NCI-H774 (cell line): ENCODE results near the gene RBMX.
A peak's percentile ranks its signal among the peaks of the same experiment; 100 is the strongest.
"Not testable (repeated sequence)": the region's sequence is repeated elsewhere in the genome, so short reads cannot be mapped to it uniquely, and the experiment has no call there.

Source experiments
- DNase-seq: peaks from one replicate; lab custom pipeline; 2025; lab: John Stamatoyannopoulos, UW

Gene RBMX

DNA sequence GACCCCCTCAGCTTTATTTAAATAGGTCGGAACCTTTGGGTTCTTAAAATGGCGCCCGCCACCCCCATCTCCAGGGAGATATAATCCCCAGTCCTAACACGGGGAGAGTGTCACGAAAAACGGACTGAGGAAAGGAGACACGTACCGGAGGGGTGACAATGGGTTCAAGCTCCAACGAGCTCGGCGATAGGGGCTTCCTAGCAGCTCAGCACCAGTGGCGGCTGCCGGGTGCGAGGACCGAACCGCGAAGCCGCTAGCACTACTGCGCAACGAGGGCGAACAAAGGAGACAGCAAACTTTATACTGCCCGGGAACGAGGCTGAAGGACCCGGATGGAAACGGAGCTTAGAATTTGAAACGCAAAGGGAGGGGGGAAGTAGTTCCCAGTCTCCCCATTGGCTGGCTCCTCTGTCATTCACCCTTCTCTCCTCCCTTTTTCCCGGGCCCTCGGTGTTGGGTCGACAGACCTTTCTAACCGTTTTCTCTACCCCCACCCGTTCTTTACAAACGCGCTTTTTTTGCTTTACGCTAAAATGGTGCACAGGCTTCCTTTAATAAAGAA lies at the start of gene RBMX:
TSS of gene RBMX (minus strand) at position 274 of the 562 bp plus-strand sequence. CDS start 1,298 bp downstream, outside the sequence.
- DNase-seq: peak; percentile 94

- DNase-seq: not testable (repeated sequence)
Measured at GRCh38 chrX:136921438-136921837, 40.9 kb upstream of the RBMX start.

GRCh38 chrX:136920001-136920400 lies 39.5 kb upstream of the RBMX start:
- DNase-seq: no peak

DNA sequence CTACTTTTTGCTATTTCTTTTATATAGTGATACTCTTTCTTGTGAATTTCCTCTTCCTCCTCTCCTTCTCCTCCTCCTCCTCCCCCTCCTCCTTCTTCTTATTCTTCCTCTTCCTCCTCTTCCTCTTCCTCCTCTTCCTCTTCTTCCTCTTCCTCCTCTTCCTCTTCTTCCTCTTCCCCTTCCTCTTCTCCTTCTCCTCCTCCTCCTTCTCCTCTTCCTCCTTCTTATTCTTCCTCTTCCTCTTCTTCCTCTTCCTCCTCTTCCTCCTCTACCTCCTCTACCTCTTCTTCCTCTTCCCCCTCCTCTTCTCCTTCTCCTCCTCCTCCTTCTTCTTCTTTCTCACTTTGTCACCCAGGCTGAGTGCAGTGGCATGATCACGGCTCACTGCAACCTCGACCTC lies 36.3 kb upstream of the RBMX start:
- no peak for DNase-seq

GRCh38 chrX:136911661-136912060 lies 31.1 kb upstream of the RBMX start:
- not testable (repeated sequence) for DNase-seq

GRCh38 chrX:136911253-136911652 lies 30.7 kb upstream of the RBMX start:
- no peak for DNase-seq

GRCh38 chrX:136910565-136911035 lies 30.1 kb upstream of the RBMX start:
- no peak for DNase-seq

- DNase-seq: peak; percentile 82
Measured at GRCh38 chrX:136909706-136910564, 29.4 kb upstream of the RBMX start.

DNA sequence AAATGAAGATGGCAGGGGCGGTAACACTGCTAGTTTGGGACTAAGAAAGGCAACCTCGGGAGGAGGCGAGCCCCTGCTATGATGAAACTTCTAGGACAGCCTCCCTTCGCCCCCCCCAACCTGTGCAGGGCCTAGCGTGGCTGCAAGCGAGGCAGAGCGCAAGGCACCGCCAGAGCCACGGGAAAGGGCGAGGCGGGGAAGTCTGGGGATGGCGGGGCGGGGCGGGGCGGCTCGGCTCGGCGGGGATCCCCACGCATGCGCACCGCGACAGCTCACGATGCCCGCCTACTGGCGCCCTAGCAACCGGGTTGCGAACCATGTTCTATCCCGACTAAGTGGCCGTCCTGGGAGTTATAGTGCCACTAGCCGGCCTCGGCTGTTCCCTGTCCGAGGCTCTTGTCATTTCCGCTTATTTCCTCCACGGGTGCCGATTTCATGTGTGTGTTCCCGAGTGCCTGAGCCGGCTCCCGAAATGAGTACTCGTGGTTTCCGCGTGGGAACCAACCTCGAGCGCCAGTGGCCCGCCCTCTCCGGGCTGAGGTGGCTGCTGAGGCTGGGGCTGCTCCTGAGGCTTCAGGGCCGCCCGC lies 28.7 kb upstream of the RBMX start:
- peak; percentile 82 for DNase-seq

GRCh38 chrX:136907621-136908020 lies 27.1 kb upstream of the RBMX start:
- no peak for DNase-seq

GRCh38 chrX:136906921-136907510 lies 26.5 kb upstream of the RBMX start:
- DNase-seq: no peak

DNA sequence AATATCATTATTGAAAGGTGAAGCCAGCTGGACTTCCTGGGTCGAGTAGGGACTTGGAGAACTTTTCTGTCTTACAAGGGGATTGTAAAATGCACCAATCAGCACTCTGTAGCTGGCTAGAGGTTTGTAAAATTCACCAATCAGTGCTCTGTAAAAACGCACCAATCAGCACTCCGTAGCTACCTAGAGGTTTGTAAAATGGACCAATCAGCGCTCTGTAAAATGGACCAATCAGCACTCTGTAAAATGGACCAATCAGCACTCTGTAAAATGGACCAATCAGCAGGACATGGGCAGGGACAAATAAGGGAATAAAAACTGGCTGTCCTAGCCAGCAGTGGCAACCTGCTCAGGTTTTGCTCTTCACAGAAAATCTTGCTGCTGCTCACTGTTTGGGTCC lies 23.5 kb upstream of the RBMX start:
- DNase-seq: not testable (repeated sequence)

DNA sequence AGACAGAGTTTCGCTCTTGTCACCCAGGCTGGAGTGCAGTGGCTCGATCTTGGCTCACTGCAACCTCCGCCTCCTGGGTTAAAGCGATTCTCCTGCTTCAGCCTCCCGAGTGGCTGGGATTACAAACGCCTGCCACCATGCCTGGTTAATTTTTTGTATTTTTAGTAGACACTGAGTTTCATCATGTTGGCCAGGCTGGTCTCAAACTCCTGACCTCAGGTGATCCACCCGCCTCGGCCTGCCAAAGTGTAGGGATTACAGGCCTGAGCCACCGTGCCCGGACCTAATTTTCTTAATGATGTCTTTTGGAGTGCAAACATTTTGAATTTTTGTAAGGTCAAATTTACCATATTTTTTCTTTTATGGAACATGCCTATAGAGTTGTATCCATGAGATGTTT lies 19.5 kb upstream of the RBMX start:
- DNase-seq: not testable (repeated sequence)

DNA sequence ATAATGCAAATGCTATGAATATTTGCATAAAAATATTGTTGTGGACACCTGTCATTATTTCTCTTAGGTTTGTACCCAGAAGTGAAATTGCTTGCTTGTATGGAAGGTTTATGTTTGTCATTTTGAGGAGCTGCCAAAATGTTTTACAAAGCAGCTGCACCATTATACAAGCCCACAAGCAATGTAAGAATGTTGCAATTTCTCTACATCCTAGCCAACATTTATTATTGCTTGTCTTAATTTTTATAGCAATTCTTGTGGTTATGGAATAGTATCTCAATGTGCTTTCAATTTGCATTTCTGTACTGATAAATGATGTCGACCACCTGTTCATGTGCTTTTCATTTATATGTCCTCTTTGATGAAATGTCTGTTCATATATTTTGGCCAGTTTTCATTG lies 18.7 kb upstream of the RBMX start:
- no peak for DNase-seq

GRCh38 chrX:136898752-136899151 lies 18.2 kb upstream of the RBMX start:
- DNase-seq: peak; percentile 5

DNA sequence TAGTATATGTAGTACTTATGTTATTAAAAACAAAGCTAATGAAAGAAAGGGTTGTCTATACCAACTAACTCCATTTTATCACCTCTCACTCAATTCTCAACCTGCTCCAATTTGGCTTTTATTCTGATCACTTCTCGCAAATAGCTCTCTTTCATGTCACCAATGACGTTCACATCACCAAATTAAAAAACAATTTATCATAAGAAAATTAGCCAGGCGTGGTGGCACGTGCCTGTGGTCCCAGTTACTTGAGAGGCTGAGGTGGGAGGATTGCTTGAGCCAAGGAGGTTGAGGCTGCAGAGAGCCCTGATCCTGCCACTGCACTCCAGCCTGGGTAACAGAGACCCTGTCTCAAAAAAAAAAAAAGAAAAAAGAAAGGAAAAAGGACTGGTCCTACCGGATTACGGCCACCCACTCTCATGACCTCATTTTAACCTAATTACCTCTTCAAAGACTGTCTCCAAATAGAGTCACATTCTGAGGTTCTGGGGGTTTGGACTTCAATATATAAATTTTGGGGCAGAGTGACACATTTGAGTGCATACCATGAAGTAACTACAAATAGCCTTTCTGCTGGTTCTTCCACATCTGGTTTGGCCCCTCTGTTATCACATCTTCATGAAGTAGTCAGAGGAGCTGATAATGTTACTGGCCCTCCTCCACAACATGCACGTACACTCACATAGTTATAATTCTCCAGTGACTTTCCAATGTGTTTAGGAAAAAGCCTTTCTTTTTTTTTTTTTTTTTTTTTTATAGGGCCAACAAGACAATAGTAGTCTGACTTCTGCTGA lies 15.8 kb upstream of the RBMX start:
- no peak for DNase-seq

DNA sequence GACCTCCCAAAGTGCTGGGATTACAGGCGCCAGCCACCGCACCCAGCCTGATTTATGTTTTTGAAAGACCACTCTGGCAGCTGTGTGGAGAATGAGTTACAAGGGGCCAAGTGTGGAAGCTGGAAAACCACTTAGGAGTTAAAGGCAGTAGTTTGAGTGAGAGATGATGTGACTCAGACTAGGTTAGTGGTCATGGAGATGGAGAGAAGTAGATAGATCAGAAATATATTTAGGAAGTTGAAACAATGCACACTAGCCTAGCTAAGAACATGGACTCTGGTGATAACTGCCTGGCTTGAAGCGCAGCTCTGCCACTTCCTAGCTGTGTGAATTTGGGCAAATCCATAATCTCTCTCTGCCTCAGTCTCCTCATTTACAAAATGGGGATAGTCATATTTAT lies 11.9 kb upstream of the RBMX start:
- DNase-seq: no peak

DNA sequence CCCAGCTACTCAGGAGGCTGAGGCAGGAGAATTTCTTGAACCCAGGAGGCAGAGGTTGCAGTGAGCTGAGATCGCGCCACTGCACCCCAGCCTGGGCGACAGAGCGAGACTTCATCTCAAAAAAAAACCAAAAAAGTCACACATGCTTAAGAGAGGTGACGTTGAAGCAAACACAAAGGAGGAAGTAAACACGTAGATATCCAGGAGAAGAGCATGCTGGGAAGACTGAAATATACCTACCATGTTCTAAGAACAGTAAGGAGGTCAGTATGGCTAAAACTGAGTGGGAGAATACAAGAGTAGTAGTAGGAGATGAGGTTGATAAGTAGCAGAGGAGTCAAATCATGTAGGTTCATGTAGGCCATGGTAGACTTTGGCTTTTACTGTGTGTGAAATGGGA lies 10.1 kb upstream of the RBMX start:
- not testable (repeated sequence) for DNase-seq

DNA sequence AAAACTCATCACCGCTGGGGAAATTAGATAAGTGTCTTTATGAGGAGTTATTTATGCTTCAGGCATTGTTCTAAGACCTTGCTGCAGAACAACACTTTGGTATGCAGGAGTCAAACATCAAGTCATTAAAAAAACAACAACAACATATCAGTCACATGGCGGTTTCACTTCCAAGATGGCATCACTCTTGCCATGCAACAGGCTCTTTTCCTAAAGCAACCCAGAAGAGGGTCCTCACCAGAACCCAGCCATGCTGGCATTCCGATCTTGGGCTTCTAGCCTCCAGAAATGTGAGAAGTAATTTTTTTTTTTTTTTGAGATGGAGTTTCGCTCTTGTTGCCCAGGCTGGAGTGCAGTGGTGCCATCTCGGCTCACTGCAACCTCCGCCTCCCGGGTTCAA lies 8.7 kb upstream of the RBMX start:
- DNase-seq: no peak

DNA sequence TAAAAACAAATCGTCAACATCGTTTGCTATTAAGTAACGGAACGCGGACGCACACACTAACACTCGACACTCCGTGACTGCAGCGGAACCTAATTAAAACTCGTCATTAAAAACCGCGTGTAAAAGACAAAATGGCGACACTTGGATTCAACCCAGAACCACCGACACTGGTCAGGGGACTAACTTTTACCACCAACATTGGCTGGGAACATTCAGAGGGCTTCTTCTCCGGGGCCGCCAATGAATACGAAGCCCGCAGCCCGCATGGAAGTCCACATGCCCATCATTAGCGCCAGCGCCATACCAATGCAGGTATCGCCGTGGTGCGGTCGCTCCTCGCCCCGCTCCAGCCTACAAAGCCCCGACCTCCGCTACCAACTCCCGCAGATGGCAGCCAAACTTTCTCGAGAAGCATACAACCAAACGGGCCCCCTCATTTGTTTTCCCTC lies 498 bp downstream of the RBMX start:
- DNase-seq: peak; percentile 25

- DNase-seq: peak; percentile 26
Measured at GRCh38 chrX:136879001-136879687, 1.4 kb downstream of the RBMX start.
